IPS DF 4.7 (cell line): ENCODE results near the gene ITGA11.

ENCODE experiments used
- DNase-seq: peaks from one replicate; pipeline ENCODE4 v3.0.0-alpha.2; 2013; ENCODE audit warnings: low spot score; ENCODE audit errors: extremely low read depth

ITGA11 gene

DNA sequence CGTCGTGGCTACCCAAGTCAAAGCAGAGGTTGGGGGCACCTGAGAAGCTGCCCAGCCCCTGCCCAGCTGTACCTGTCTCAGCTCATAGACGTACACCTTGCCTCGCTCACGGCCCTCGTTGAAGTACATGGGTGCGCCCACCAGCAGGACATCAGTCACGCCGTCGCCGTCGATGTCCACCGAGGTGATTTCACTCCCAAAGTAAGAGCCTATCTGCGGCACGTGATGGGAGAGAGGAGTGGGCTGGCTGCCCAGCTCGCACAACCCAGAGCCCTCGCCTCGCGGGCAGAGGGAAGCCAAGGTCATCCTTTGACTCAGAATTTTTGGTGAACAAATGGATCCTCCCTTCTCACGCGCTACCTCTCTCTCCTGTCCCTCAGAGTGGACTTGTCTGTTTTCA, 99.7 kb downstream of the ITGA11 start:
- DNase-seq, result no peak

DNA sequence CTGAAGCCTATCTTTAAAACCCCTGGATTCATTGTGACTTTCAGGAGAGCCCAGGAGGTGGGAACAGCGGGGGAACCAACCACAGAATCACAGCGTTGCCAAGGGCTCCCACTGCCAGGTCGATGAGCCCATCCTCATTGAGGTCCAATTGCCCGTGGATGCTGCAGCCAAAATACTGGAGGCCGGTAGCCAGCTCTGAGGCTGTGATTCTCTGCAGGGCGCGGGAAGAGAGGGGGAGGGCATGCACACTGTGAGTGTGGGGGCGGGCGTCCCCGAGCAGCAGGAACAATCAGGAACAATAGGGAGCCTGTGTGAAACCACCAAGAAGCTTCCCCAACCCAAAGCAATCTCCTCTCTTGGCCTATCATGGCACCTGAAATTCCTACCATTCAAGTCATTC, 101.1 kb downstream of the ITGA11 start:
- DNase-seq, result no peak

DNA sequence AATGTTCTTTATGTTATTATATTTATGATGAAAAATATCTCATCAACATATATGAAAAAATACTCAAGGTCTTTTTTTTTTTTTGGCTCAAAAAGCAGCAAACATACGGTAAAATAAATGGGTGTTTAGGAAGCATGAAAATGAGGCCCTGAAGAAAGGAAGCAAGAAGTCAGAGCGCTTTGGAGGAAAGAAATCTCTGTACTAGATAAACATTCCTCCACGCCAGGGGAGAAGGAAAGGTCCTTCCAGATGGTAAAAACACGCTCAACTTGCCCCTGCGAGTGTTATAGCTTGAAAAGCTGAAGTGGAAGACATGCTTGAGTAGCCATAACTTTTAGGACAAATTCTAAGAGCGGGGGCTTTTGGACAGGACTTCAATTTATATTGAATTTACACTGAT, 101.5 kb downstream of the ITGA11 start:
- DNase-seq, result no peak

DNA sequence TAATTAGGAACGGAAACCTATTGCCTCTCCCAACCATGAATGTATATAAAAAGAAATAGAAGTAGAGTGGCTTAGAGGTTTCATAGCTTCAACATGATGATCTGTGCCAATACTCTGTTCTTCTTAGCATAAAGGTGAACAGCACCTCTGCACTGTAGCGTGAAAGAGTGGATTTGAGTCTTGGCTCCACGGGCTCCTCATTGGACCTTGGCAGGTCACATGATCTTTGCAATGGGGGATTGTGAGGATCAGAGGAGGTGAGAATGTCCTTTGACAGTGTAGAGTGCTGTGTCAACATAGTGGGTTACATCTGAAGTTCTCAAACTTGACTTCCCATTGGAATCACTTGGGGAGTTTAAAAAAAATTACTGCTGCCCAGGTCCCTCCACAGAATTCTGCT, 103.0 kb downstream of the ITGA11 start:
- DNase-seq, result no peak

DNA sequence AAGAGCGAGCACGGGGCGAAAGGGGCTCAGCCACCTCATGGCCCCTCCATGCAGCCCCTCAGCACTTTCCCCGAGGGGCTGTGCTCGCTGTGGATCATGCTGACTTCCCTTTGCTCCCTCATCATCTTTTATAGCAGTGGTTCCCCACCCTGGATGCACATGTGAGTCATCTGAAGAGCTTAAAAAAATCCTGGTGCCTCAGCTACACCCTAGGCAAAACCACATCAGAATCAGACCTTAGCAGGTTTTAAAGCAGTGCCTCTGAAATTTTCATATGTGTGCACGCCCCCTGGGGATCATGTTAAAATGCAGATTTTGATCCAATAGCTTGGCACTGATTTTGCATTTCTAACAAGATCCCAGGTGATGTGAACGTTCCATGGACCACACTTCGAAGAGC, 103.5 kb downstream of the ITGA11 start:
- no peak for DNase-seq

DNA sequence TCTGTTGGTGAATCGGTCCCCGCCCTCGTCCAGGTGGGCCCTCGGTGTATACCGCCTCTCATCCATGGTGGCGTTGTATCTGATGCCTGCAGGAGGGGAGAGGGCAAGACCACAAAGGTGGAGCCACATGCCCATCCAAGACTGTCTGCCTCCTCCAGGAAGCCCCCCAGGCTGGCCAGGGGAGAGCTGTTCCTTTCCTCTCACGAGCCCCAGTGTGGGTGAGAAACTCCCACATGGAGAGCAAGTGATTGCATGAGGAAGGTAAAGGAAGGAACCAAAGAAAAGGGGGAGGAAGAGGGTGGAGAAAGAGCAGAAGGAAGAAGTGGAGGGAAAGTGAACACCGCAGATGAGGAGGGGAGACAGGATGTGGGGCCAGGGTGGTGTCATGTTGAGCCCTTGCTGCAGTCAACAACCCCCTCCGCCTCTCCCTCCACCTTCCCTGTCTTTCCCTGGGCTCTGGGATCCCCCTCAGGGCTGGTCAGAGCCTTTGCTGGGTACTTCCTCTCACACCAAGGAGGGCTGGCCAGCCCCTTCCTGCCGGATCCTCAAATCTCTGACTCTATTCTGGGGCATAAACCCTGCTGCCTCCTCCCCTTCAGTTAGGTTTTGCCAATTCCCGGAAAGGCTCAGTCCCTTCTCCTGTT, 105.1 kb downstream of the ITGA11 start:
- DNase-seq, result no peak

DNA sequence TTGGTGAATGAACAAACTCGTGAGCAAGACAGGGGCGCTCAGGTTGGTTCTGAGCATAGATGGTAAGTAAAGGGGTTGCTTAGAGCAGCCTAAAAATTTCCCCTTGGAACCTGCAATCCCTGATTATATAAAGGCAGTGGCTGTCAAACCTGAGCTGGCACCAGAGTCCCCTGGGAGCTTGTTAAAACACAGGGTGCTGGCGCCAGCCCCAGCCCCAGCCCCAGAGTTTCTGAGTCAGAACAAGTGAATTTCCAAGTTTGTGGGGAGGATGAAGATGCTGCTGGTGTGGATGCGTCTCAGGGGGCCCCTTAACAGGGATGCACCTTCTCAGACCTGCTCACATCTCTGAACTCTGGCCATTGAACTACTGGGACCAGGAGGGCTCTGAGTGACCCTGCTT, 106.2 kb downstream of the ITGA11 start:
- no peak for DNase-seq

DNA sequence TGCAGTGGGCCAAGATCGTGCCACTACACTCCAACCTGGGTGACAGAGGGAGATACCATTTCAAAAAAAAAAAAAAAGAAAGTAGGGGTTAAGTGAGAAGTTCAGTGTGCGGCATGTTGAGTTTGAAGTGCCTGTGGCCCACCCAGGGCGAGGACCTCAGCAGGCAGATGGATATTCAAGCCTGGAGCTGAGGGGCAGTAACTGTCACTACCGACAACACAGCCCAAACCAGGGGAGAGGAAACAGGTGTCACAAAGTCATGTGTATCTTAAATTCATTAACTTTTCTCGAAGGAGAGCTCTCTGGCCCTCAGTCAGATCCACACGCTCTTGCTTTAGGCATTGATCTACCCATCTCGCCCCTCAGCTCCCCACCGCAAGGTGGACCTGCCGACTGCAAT, 109.2 kb downstream of the ITGA11 start:
- no peak for DNase-seq

DNA sequence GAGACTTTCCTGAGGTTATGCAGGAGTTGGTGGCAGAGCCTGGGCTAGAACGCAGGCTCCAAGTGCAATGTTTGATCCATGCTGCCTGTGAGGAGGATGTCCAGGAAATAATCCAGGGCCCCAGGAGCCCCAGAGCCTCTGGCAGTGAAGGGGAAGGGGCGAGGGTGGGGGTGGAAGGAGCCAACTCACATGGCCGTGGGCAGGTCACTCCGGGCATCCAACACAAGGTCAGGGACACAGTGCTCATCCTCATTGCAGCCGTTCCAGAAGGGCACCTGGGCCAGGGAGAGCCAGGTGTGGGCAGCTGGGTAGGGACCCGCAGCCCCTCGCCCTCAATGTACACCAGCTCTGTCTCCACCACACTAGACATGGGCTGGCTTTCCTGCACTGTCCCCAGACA, 110.7 kb downstream of the ITGA11 start:
- DNase-seq, result no peak

DNA sequence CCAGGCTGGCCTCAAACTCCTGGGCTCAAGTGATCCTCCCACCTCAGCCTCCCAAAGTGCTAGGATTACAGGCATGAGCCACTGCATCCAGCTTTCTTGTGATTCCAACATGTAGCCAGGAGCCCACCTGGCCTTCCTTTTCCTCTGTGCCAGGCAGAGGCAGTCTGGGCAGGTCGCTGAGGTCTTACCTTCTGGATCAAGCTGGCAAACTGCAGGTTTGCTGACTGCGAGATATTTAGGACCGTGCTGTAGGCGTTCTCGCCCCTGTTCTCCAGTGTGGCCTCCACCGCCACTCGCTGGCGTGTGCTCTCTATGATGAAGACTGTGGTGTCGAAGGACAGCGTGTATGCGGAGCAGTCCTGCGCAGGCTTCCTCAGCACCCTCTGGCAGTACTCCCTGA, 112.0 kb downstream of the ITGA11 start:
- DNase-seq, result no peak

DNA sequence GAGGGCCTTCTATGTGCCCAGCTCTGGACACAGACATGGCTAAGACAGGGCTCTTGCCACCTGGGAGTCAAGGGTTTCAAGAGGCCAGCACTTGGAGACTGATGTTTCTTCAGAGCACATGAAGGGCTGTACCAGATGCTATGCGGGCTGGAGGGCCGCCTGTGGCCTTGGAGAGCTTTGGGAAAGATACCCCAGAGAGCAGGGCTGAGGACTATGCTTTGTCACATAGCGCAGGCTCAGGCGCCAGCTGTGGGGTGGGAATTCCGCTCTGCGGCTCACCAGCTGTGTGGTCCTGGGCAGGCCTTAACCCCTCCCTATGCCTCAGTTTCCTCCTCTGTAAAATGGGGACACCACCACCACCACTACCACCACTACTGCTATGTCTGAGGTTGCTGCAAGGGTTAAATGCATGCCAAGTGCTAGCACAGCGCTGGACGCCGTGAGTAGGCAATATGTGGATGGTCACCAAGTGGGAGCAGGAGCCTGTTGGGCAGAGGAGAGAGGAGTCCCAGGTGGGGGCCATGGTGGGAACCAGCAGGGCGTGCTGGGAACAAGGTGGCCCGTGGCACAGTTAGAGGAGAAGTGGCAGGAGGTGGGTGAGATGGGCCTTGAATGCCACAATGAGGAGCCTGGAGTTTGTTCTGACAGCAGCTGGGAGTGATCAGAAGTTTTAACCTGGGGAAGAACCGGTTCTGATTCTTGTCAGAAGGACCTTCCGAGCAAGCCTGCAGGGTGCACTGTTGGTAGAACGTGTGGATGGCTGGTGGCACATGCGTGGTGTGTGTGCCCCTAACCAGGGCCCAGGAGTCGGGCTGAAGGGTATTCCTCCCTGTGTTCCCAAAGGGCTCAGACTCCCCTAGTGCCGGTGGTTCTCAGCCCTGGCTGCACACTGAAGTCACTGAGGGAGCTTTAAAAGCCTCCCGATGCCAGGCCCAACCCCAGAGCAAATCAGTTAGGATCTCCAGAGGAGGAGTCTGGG, 112.7 kb downstream of the ITGA11 start:
- DNase-seq, result no peak

DNA sequence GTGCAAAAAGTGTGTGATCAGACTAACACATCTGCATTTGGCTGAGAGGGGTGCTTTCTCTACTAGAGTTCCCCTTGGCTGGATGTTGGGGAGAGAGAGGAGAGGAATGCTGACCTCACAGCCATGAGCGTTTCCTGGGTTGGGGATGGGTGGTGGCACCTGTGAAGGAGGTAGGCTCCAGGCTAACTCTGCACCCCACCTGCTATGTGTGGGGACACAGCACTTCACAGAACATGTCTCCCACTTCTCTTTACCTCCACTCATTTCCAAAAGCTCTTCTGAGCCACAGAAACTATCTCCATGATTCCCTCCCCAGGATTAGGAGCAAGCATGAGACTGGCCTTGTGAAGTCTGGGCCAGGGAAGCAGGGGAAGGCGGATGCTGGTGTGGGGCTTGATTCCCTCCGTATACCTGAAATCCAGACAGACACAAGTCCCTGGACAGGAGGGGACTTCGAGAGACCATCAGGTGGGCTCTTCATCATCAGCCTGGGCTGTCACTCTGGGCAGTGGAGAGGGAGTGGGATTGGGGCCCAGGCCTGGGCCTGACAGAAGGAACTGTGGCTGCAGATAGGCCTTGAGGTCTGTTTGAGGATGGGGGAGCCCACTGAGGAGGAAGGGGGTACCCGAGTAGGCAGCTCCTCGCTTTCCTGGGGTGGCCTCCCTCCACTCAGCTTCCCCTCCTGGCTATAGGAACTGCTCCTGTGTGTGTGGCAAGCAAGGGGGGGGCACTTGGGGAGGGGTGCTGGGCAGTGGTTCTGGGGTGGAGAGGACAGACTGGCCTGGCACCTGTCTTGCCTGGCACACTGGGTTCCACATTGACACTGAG, 113.7 kb downstream of the ITGA11 start:
- no peak for DNase-seq

DNA sequence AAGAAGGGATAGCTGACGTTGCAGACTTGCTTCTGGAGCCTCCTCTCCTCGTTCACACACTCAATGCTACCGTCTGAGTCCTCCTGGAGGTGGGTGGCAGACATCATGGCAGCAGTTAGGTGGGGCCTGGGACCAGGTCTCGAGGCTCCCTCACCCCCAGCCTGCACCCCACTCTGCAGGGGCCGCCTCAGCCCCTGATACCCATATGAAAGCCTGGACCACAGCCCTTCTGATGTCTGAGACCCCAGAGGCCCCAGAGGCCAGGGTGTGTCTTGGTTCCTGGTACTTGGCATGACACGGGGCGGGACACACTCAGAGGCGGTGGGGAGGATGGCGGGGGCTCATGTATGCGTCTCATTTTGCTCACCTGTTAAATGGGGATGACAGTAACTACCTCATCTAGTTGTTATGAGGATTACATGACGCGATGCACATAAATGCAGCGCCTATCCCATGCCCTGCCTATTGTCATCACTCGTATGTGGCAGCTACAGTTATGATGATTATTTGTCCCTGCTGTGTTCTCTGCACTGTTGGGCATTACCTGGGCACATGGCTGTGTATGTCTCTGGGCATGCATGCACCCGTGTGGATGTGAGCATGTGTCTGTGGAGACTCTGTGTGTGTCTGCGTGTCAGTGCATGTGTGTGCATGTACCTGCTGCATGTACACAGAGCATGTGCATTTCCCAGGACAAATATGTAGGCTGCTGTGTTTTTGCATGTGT, 114.5 kb downstream of the ITGA11 start:
- DNase-seq, result no peak

DNA sequence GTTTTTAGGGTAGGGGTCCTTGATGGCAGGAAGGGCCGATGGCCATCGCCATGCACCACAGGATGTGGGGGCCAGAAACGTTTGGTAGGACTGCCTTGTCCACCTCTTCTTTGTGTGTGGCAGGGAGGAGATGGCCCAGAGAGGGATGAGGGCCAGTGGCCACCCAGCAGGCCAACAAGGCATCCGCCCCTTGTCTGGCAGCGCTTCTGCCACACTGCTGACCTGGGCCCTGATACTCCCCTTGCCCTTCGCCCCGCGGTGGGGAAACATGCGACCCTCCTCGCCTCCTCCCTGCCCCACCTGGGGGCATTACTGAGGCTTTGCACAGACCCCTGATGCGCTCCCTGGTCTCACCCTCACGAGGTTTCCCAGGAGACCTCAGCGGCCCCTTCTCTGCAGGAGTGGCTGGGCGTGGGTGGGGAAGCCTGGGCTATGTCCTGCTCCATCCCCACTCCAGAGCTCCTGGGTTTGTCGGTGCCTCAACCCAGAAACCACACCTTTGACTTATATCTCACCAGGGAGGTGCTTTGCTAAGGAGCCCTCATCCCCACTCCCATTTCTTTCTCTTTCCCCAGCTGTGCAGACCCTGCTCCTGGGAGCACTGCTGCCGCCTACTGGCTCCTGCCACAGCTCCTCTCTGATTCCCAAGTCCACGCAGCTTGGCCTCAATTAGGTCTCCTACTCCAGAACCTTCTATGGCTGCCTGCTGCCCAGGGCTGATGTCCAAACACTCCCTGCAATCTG, 115.7 kb downstream of the ITGA11 start:
- DNase-seq, result no peak

DNA sequence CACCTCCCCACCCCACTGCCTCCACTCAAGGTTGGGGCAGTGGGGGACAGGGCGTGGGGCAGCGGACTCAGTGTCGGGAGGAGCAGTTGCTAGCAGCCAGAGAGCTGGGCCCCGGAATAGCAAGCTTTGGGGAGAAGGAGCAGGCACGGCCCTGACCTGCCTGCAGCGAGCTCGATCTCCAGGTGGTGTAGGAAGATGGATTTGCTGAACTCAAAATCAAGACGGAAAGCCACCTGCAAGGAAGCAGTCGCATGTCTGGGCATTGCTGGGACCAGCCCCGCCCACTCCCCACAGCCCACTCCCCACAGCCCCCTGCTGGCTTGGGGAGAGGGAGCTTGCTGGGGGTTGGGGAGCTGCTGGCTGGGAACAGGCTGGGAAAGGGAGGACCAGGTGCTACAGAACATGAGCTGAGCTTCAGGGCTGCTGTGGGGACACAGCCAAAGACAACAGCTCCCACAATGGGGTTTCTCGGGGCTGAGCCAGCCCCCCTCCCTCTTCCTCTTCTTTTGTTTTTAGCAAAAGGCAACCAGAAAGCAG, 116.4 kb downstream of the ITGA11 start:
- DNase-seq, result no peak

DNA sequence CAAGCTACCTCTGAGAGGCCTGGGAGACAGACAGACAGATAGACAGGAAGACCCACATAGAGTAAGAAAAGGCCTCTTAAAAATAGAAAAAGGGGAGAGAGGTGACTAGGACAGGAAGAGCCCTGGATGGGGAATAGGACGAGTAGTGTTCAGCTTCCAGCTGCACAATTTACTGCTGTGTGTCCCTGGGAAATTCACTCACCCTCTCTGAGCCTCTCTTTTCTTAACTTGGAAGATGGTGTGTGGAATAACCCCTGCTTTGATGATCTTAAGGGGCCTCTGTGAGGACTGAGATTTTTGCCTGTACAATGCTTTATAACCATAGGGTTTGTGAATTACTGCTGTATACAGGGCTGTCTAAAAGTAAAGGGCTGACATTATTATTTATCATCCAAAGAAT, 116.9 kb downstream of the ITGA11 start:
- no peak for DNase-seq

DNA sequence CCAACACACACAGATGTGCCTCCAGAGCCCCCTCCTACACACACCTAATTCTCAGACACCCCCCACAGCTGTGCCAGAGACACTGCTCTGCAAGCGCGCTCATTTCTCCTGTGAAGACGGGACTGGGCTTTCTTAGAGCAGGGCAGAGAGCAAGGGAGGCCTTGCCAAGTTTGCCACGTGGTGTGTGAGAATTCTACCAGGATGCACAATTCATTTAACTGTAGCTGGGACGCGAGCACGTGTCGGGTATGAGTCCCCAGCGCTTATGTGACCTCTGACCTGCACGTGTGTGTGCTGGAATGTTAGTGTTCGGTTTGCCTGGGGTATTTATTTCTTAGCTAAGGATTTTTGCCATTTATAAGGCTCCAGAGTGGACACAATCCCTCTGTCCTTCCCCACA, 117.4 kb downstream of the ITGA11 start:
- no peak for DNase-seq

DNA sequence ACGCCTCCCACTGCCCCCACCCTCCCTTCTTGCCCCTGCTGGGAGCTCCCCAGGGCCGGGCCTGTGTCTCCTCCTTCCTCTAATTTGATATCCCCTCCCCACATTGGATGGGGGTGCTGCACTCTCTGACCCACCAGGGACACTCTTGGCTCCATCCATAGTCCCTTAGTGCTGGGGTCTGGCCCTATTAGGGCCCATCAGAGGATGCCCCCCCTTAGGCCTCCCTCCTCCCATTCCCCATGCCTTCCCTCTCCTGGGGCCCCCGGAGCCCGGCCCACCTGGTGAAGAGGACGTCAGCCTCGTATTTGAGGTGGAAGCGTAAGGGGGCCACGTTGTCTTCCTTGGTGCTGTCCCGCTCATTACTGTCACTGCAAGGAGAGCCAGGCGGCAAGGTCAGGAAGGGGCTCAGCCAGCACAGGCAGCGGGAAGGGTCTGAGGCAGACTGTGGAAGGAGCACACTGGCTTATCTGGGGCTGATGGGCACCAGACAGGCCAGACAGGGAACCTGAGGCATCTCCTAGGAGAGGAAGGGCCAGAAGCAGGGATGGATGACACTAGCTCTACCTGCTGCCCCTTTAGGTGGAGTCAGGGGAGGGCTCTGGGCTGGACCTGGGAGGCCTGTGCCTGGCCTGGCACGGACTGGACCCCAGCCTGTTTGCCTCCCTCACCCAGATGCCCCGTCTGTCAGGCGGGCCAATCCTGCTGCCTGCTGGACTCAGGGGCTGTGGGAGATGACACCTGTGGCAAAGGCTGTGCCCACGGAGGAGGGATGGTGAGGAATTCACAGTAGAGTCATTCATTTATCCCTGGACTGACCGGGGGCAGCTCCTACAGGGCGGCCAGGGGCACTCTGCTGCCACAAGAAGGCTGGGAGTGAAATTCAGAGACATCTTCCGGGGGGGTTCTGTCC, 118.2 kb downstream of the ITGA11 start:
- no peak for DNase-seq

DNA sequence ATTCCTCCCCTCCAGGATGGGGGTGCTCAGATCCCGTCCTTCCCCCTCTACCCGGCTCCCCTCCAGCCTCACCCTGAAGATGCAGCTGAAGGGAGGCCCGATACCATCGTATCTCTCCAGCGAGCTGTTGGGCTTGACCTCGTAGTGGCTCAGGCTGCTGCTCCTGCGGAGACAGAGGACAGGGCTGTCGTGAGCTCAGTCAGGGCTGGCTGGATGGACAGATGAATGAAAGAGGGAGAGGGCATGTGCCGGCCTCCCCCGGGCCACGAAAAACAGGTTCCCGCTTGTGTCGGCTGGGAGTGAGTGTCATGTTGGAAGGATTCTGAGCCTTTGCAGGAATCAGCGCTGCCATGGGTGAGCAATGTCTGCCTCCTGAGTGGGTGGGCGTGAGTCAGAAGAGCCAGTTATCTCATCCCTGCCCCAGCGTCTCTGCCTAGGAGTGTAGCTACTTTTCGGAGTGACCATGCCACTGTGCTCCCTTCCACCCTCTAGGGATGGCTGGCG, 119.2 kb downstream of the ITGA11 start:
- DNase-seq, result no peak
